Transverse colon (tissue), 4 donors: ENCODE data around the gene ALPK3. TPM values are rescaled to one million over a fixed set of nuclear protein-coding genes. Genes with fewer than 3 reads are reported as not detected.

Source experiments
- DNase-seq: peaks from one replicate; pipeline ENCODE4 v3.0.0-alpha.2; 2019
- H3K27ac ChIP-seq, 4 donors: fragments of 200-600 bp; sonication (generic); 2 replicates each; pipeline ENCODE4 v1.5.1; 2016 to 2018; ENCODE audit warnings: inconsistent platforms in 4 of 4
- H3K27me3 ChIP-seq: fragments of 200-600 bp; sonication (generic); 2 replicates; pipeline ENCODE4 v1.5.1; 2017; ENCODE audit warnings: inconsistent platforms
- H3K36me3 ChIP-seq, 4 donors: fragments of 200-600 bp; sonication (generic); 2 replicates each; pipeline ENCODE4 v1.5.1; 2017 to 2019; ENCODE audit warnings: inconsistent platforms in 4 of 4
- H3K4me1 ChIP-seq, 4 donors: fragments of 200-600 bp; sonication (generic); 2 replicates each; pipeline ENCODE4 v1.5.1; 2017 to 2020; ENCODE audit warnings: inconsistent platforms in 4 of 4
- H3K4me3 ChIP-seq, 4 donors: fragments of 200-600 bp; sonication (generic); 1 replicate in 1 of 4; 2 replicates in 3 of 4; pipeline versions ENCODE4 v1.5.1 to v1.6.1; 2017 to 2019; ENCODE audit warnings: inconsistent platforms in 4 of 4
- H3K9me3 ChIP-seq, 2 donors: fragments of 200-600 bp; sonication (generic); 2 replicates each; pipeline ENCODE4 v1.5.1; 2017 to 2019; ENCODE audit warnings: inconsistent platforms in 2 of 2
- EP300 ChIP-seq: sonication (generic); formaldehyde crosslinking; IDR thresholded peaks from one replicate; pipeline ENCODE4 v1.6.1; 2017; ENCODE audit warnings: antibody characterized with exemption, low read depth
- POLR2A ChIP-seq: fragments of 450-650 bp; IDR thresholded peaks from one replicate; pipeline ENCODE4 v1.6.1; 2016; ENCODE audit warnings: antibody characterized with exemption, mild to moderate bottlenecking, moderate library complexity
- POLR2AphosphoS5 ChIP-seq, 3 donors: sonication (generic); formaldehyde crosslinking; IDR thresholded peaks; one replicate each; pipeline ENCODE4 v1.6.1; 2016; ENCODE audit warnings: antibody characterized with exemption in 3 of 3
- WGBS, 2 donors: methylation state at CpG; one replicate each; pipeline ENCODE4 v1.1.5; 2018; ENCODE audit warnings: low coverage in 1 of 2; 5-methylcytosine and 5-hydroxymethylcytosine counted together
- in situ Hi-C, 4 donors: fragments of 200-750 bp; cut with MboI; loops; one replicate each; pipeline versions ENCODE4 v1.15.0 to v1.15.1; 2017; ENCODE audit warnings: low sequenced_read_pairs in 3 of 4, low pct_ligation_motif_present in 1 of 4, low pct_unique_long_range_greater_than_20kb in 1 of 4
- intact Hi-C: fragments of 100-400 bp; cut with DNase I; formaldehyde crosslinking; loops from one replicate; pipeline ENCODE4 v1.15.1; 2023; ENCODE audit warnings: low total_unique reads
- total RNA-seq, 4 donors: library from RNA; depleted of rRNA; stranded (reverse); fragments of >200 nt; gene quantifications; one replicate each; pipeline ENCODE4 v1.1.0, GENCODE V29; 2016
- TF ChIP-seq, protein P1 (sequence below), 5 experiments: fragments of 200-600 bp in 3 of 5; fragments of 450-650 bp in 2 of 5; sonication (generic) in 3 of 5; IDR thresholded peaks; 1 replicate in 2 of 5; 2 replicates in 3 of 5; pipeline ENCODE4 v1.5.1; 2016 to 2017; ENCODE audit warnings: antibody characterized with exemption in 5 of 5, inconsistent platforms in 3 of 5, mild to moderate bottlenecking in 2 of 5, moderate library complexity in 1 of 5

ALPK3 gene
- total RNA-seq, 4 donors from 2014 or later = 1.1 to 4.6 (median 2.8) TPM

DNA sequence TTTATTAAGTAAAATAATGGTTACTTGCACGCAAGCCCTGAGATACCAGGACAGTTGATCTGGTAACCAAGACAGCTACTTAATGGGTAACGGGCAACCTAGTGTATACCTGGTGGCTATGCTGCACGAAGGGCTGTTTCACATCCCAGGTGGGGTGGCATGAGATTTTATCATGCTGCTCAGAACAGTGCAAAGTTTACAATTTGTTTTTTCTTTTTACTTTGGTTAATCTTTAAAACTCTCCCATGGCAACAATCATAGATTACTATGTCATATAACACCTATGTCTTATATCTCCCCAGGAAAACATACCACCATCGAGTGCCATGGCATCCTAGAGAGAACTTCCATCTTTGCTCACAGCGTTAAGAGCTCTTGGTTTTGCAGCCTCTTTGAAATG lies 35.1 kb downstream of the ALPK3 start:
- H3K36me3 ChIP-seq = no peaks in the 10 kb centered on the region
- no peaks in the 10 kb centered on the region for H3K27me3 ChIP-seq
- intact Hi-C loops = no loop called here
- H3K4me1 ChIP-seq = no peaks in the 10 kb centered on the region
- no peaks in the 10 kb centered on the region for H3K9me3 ChIP-seq
- no peak for TF ChIP-seq EP300
- TF ChIP-seq, protein P1, sequence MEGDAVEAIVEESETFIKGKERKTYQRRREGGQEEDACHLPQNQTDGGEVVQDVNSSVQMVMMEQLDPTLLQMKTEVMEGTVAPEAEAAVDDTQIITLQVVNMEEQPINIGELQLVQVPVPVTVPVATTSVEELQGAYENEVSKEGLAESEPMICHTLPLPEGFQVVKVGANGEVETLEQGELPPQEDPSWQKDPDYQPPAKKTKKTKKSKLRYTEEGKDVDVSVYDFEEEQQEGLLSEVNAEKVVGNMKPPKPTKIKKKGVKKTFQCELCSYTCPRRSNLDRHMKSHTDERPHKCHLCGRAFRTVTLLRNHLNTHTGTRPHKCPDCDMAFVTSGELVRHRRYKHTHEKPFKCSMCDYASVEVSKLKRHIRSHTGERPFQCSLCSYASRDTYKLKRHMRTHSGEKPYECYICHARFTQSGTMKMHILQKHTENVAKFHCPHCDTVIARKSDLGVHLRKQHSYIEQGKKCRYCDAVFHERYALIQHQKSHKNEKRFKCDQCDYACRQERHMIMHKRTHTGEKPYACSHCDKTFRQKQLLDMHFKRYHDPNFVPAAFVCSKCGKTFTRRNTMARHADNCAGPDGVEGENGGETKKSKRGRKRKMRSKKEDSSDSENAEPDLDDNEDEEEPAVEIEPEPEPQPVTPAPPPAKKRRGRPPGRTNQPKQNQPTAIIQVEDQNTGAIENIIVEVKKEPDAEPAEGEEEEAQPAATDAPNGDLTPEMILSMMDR (IDR thresholded peaks at IDR 0.05) = no peak
- no peak for TF ChIP-seq POLR2AphosphoS5 (IDR thresholded peaks at IDR 0.05)
- no peak for TF ChIP-seq POLR2A
- DNase-seq = no peak
- WGBS, 2 donors = 56 to 59% methylated on average over 4 to 5 of the region's 5 CpGs
- in situ Hi-C loops = no loop called here
- no peak overlapping the region for H3K27ac ChIP-seq
- H3K4me3 ChIP-seq = no peak overlapping the region

DNA sequence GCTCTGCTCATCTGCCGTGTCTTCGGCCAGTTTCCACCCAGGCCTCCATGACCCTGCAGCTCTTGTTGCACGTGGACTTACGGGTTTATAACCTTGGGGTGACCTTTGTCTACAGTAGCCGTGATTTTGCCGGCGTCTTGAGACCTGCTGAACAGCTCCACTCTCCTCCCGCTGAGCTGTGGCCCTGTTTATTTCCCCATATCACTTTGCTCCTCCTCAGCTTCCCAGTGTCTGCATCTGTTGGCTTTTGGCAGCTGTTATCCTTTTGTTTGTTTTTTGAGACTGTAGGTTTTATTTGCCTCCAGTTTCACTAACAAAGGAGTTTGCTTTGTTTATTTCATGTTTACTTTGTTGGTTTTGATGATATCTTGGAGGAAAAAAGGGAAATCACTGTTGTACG lies 38.0 kb downstream of the ALPK3 start:
- no peak overlapping the region for H3K27ac ChIP-seq
- no peak for DNase-seq
- intact Hi-C loops (no loop called here), in situ Hi-C loops (no loop called here)
- WGBS, 2 donors = 67 to 74% methylated on average over 8 to 9 of the region's 9 CpGs
- TF ChIP-seq EP300 = no peak
- H3K4me1 ChIP-seq = no peaks in the 10 kb centered on the region
- H3K9me3 ChIP-seq = no peaks in the 10 kb centered on the region
- no peak overlapping the region for H3K4me3 ChIP-seq
- H3K36me3 ChIP-seq = no peaks in the 10 kb centered on the region
- no peaks in the 10 kb centered on the region for H3K27me3 ChIP-seq

DNA sequence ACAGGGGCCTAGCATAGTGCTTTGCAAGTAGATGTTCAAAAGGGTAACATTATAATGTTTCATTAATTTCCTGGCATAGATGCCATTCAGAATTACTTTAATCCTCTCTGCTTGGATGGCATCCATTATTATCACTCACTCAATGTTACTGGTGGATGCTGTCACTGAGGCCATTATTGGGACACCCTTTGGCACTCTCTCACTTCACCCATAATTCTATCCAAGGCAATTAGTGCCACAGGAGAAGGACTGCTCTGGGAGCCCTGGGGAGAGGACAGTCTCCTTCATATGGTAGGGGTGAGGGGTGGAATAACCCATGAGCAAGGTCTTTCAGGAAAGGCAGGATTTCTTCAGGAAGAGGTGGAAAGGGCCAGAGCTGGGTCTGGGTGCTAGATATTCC lies 38.6 kb downstream of the ALPK3 start:
- H3K27ac ChIP-seq = no peak overlapping the region
- no peak for DNase-seq
- no peak overlapping the region for H3K4me3 ChIP-seq
- H3K36me3 ChIP-seq = no peaks in the 10 kb centered on the region
- TF ChIP-seq POLR2A (no peak), EP300 (no peak), POLR2AphosphoS5 (IDR thresholded peaks at IDR 0.05) (no peak)
- TF ChIP-seq, protein P1 (IDR thresholded peaks at IDR 0.05) = no peak
- H3K27me3 ChIP-seq = no peaks in the 10 kb centered on the region
- in situ Hi-C loops = no loop called here
- H3K9me3 ChIP-seq = no peaks in the 10 kb centered on the region
- intact Hi-C loops = no loop called here
- H3K4me1 ChIP-seq = no peaks in the 10 kb centered on the region

DNA sequence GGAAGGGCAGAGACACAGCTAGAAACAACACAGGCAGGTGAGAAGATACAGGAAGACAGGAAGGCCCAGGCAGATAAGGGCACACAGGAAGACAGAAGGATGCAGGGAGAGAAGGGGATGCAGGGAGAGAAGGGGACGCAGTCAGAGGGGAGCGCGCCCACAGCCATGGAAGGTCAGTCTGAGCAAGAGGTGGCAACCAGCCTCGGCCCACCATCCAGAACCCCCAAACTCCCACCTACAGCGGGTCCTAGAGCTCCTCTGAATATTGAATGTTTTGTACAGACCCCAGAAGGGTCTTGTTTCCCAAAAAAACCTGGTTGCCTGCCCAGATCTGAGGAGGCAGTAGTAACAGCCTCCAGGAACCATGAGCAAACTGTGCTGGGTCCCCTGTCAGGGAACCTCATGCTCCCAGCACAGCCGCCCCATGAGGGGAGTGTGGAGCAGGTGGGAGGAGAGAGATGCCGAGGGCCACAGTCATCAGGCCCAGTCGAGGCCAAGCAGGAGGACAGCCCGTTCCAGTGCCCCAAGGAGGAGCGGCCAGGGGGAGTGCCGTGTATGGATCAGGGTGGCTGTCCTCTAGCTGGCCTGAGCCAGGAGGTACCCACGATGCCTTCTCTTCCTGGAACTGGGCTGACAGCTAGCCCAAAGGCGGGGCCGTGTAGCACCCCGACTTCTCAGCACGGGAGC lies 39.7 kb downstream of the ALPK3 start:
- intact Hi-C loops = no loop called here
- TF ChIP-seq POLR2A (no peak), POLR2AphosphoS5 (IDR thresholded peaks at IDR 0.05) (no peak), EP300 (no peak)
- TF ChIP-seq, protein P1 (IDR thresholded peaks at IDR 0.05) = no peak
- Histone ChIP-seq H3K4me3 (no peak overlapping the region), H3K9me3 (no peaks in the 10 kb centered on the region), H3K27me3 (no peaks in the 10 kb centered on the region), H3K4me1 (no peaks in the 10 kb centered on the region), H3K27ac (no peak overlapping the region), H3K36me3 (no peaks in the 10 kb centered on the region)
- DNase-seq = no peak
- in situ Hi-C loops = no loop called here
- WGBS, 2 donors = 95 to 100% methylated on average over 3 to 16 of the region's 16 CpGs

DNA sequence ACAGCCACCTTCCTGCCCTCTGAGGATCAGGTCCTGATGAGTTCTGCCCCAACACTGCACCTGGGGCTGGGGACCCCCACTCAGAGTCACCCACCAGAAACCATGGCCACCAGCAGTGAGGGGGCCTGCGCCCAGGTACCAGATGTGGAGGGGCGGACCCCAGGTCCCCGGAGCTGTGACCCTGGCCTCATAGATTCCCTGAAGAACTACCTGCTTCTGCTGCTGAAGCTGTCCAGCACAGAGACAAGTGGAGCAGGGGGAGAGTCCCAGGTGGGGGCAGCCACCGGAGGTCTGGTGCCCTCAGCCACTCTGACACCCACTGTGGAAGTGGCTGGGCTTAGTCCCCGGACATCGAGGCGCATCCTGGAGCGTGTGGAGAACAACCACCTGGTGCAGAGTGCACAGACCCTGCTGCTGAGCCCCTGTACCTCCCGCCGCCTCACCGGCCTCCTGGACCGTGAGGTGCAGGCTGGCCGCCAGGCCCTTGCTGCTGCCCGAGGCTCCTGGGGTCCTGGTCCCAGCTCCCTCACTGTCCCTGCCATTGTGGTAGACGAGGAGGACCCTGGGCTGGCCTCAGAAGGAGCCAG lies 40.4 kb downstream of the ALPK3 start:
- WGBS, 2 donors = 90% methylated on average over 15 of the region's 15 CpGs; no CpG with 5 or more reads in 1 of the 2 donors
- no peak for DNase-seq
- no peak overlapping the region for H3K4me3 ChIP-seq
- TF ChIP-seq EP300 (no peak), POLR2AphosphoS5 (IDR thresholded peaks at IDR 0.05) (no peak)
- in situ Hi-C loops = no loop called here
- no peaks in the 10 kb centered on the region for H3K36me3 ChIP-seq
- no peaks in the 10 kb centered on the region for H3K27me3 ChIP-seq
- no peaks in the 10 kb centered on the region for H3K4me1 ChIP-seq
- no peak overlapping the region for H3K27ac ChIP-seq
- intact Hi-C loops = no loop called here
- no peaks in the 10 kb centered on the region for H3K9me3 ChIP-seq
